HK-2 (cell line): Measurements from ENCODE around the gene RXRA.

Experiments
- DNase-seq: peaks from one replicate; pipeline ENCODE4 v3.0.0-alpha.2; 2018; ENCODE audit not compliant: unreplicated experiment

Gene RXRA

DNA sequence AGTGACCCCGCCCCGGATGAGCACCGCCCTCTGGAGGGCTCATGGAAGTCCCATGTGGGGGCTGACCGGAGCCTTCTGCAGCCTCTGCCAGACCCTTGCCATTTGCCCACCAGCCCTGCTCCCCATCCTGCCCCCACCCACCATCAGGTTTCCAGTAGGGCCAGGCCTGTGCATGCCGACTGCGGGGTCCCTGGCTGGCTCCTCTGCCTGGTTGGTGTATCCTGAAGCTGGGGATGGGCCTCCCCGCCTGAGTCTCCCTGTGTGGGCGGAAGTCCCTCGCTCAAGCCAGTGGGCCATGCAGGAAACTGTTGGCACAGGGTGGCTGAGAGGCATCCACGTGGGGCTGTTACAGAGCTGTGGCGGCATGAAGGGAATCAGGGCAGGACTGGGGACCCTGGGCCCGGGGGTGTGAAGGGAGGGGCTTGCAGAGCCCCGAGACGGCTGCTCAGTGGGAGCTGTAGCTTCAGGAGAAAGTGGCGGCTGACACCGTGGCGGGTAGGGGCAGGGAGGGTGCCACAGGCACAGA lies 88.7 kb downstream of the RXRA start:
- no peak for DNase-seq

DNA sequence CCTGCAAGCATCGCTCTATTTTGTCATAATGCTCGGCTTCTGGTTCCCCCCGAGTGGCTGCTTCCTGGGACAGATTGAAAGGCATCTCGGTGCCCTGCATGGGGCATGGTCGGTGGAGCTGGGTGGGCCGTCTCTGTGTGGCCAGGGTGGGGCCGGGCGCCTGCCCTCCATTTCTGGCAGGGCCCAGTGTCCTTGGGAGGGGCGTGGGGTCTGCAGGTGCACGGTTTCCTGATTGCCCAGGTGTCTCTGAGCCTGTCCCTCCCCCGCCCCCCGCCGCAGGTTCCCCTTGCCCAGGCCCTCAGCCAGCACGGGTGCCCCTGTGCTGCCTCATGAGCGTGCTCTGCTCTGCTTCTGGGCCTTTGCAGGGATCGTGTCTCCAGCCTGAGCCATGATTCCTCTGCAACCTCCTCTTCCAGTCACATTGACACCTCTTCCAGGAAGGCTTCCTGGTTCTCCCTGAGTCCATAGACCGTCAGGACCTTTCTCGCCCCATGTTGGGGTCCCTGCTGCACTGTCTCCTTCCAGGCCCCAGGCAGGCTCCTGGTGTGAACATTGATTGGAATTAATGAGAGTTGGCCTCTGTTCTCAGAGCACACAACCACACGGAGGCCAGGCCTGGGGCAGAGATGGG lies 90.2 kb downstream of the RXRA start:
- DNase-seq = no peak

GRCh38 chr9:134418354-134418753 lies 92.1 kb downstream of the RXRA start:
- no peak for DNase-seq

DNA sequence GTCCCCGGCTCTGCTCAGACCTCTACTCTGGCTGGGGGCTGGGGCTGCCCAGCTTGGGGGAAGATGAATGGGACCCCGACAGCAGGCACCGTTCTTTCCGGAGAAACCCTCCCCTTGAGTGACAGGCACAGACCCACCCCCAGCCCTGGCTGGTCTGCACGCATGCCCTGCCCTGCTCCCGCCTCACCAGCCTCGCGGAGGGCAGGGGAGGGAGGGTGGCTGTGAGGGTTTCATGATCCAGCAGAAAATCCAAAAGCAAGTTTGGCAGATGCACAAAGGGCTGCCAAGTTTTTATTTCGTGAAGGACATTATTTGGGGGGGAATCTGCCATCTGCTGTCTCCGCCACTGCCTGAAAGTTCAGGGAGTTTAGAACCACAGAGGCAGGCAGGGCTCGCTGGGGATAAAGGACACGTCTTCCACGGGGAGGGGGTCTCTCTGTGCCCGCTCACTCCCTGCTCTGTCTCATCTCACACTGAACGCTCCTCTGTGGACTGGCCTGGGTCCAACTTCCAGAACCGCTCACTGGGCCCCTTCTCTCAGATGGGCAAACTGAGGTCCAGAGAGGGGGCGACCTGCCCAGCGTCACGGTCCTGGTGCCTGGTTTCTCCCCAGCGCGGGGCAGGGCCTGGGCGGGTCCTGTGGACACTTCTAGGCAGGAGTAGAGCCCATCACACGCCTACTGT lies 92.9 kb downstream of the RXRA start:
- no peak for DNase-seq

DNA sequence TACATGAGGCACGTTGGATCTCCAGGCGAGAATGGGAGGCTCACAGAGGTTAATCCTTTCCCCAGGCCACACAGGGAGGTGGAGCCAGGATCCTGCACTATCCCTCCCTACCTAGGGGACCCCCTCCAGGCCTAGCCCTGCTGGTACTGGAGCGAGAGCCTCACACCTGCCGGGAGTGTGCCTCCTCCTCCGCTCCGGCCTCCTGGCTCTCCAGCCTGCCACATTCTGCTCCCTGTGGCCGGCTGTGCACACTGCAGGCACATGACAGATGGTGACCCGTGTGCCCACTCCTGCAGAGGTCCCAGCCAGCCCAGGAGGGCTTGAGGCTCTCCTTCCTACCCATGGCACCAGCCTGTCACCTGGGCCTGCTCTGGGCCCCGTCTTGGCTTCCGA lies 93.4 kb downstream of the RXRA start:
- DNase-seq = no peak

GRCh38 chr9:134420281-134420845 lies 94.1 kb downstream of the RXRA start:
- no peak for DNase-seq

GRCh38 chr9:134420974-134421432 lies 94.7 kb downstream of the RXRA start:
- DNase-seq = no peak

DNA sequence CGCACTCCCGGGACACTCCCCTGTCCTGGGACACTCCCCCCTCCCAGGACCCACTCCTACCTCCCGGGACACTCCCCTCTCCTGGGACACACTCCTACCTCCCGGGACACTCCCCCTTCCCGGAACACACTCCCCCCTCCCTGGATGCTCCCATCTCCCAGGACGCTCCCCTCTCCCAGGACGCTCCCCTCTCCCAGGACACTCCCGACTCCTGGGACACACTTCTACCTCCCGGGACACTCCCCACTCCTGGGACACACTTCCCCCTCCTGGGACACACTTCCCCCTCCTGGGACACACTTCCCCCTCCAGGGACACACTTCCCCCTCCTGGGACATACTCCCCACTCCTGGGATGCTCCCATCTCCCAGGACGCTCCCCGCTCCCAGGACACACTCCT lies 95.6 kb downstream of the RXRA start:
- DNase-seq = no peak

DNA sequence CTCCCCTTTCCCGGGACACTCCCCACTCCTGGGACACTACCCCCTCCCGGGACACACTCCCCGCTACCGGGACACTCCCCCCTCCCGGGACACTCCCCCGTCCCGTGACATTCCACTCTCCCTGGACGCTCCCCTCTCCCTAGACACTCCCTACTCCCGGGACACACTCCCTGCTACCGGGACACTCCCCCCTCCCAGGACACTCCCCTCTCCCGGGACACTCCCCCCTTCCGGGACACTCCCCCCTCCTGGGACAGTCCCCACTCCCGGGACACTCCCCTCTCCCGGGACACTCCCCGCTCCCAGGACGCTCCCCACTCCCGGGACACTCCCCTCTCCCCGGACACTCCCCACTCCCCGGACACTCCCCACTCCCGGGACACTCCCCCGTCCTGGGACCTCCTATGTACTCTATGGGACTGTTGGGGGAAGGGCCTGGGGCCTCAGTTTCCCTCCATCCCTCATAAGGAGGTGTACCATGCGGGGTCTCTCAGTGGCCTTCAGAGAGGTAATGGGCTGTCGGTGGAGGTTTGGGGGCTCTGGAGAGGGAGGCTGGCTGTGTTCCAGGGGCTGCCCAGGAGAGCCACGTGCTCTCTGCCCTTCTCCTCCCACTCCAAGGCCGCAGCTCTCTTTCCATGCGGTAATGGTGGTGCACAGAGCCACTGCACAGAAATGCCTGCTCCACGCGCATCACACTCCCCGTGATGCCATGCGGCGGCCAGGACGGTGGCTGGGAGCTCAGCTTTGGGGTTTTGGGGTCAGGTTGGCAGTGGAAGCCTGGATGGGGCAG lies 96.2 kb downstream of the RXRA start:
- DNase-seq = no peak

GRCh38 chr9:134423166-134423565 lies 96.9 kb downstream of the RXRA start:
- no peak for DNase-seq

DNA sequence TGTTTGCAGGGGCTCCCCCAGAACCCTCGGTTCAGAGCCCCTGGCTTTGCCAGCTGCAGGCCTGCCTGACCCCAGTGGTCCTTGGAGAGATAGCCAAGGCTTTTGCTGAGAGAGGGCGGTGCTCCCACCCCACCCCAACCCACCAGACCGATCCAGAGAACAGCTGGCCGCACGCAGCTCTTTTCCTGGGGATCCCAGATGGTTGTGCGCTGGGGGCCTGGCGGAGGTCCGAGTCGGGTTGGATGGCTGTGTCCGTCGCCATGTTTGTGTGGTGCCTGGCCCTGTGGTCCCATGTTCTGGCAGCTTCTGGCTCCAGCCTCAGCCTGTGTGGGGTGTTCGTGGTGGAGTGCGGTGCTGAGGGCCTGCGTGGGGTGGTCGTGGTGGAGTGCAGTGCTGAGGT lies 97.5 kb downstream of the RXRA start:
- no peak for DNase-seq

GRCh38 chr9:134424818-134425217 lies 98.6 kb downstream of the RXRA start:
- DNase-seq = no peak

DNA sequence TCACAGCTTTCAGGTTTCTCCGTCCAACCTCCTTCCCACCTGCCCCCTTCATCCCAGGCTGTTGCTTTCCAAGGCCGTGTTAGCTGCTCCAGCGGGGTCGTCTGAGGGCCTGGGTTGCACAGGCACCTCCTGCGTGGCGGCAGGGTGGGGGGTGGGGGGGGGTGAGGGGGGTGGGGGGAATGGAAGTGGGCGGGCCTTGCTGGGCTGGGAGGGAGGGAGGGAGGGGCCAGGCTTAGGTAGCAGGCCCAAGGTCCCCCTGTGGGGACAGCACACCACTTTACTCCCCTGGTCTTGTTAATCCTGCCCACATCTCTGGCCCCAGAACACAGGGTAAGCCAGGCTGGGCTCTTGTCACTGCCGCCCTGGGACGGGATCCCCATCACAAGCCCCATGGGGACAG lies 99.1 kb downstream of the RXRA start:
- DNase-seq = no peak

DNA sequence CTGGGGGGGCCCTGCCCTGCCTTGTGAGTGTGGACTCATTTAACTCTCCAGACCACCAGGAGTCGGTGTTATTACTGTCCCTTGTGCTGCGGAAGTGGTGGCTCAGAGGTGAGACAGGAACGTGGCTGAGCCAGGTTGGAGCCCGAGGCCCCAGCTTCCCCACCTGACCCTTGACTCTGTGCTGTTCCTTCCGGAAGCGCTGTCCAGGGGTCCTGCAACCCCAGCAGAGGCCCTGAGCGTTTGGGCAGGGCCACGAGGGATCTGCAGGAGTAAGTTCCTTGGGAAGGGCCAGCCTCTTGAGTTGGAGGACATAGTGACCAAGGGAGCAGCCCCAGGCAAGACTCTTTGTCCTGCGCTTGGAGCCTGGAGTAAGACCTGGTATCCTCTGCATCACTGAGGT lies 99.6 kb downstream of the RXRA start:
- DNase-seq = no peak

GRCh38 chr9:134426436-134426835 lies 100.2 kb downstream of the RXRA start:
- no peak for DNase-seq

- no peak for DNase-seq
Observed at GRCh38 chr9:134427153-134427782, 101.0 kb downstream of the RXRA start.

DNA sequence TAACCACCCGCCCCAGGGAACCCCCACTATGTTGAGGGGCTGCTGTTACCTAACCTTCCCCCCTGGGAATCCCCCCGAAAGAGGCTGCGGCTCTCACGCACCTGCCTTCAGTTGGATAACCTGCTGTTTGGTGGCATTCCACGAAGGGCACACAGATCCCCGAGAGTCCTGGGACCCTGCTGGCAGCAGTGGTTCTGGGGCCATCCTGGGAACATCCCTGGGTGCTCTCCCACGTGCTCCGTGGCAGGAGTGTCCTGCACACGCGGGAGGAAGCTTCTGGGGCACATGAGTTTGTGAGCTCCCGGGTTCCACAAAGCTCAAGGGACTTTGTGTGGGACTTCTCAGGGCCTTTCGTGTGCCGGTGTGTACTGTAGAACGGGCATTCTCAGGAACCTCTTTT lies 102.3 kb downstream of the RXRA start:
- no peak for DNase-seq

DNA sequence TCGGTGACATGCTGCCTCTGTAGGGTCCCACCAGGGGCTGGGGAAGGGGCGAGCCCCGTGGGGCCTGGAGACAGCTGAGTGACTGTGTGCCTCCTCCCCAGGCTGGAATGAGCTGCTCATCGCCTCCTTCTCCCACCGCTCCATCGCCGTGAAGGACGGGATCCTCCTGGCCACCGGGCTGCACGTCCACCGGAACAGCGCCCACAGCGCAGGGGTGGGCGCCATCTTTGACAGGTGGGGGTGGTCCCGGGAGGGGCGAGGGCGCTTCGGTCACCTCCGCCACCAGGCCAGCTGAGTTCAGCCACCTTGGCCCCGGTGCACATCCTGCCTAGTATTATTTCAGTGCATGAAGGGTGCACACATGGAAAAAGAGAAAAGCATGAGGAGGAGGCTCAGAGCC lies 102.8 kb downstream of the RXRA start:
- DNase-seq = no peak

GRCh38 chr9:134429481-134429880 lies 103.2 kb downstream of the RXRA start:
- DNase-seq = no peak

DNA sequence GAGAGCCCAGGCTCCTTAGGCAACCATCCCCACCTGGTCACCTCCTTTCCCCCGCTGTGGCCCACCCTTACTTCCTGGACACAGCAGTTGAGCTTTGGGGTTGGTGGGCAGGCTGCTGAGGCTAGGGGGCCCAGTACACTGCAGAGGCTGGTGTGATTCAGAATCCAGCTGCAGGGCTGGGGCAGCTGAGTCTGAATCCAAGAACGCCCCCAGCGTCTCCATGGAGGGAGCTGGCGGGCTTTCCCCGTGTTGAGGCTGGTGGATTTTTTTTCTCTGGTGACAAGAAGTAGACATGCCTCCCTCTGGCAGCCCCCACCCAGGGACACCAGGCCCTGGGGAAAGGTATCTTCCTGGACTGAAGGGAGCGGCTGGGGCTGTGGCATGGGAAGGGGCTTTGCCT lies 104.8 kb downstream of the RXRA start:
- no peak for DNase-seq

DNA sequence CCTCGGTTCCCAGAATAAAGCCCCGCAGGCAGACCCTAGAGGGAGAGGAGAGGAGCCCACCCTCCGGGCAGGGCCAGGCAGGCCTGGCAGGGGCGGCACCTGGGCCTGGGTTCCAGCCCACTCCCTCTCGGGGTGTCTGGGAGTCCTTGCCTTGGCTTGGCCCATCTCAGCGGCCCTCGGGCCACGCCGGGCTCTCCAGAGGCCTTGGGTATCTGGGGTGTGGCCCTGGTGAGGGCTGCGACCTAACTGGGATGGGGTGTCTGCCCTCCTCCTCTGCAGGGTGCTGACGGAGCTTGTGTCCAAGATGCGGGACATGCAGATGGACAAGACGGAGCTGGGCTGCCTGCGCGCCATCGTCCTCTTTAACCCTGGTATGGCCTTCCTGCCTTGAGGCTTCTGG lies 105.4 kb downstream of the RXRA start:
- no peak for DNase-seq

- DNase-seq = no peak
Observed at GRCh38 chr9:134432471-134432870, 106.2 kb downstream of the RXRA start.
